Dermis blood vessel endothelial cell (primary cell): Measurements from ENCODE around the gene NABP1. TPM values are rescaled to one million over a fixed set of nuclear protein-coding genes. Genes with fewer than 3 reads are reported as not detected.

Experiments
- DNase-seq: peaks from one replicate; pipeline ENCODE4 v3.0.0; 2010
- total RNA-seq: library from RNA; depleted of rRNA; stranded (reverse); fragments of >200 nt; gene quantifications from 2 replicates; pipeline ENCODE4 v1.2.3, GENCODE V29; 2014

The NABP1 gene
- total RNA-seq, 1 donor from 2014 or later = 20.9 TPM

- peak; percentile 55 for DNase-seq
These were observed 26.8 kb upstream of the NABP1 start for GRCh38 chr2:191650896-191651773.

DNA sequence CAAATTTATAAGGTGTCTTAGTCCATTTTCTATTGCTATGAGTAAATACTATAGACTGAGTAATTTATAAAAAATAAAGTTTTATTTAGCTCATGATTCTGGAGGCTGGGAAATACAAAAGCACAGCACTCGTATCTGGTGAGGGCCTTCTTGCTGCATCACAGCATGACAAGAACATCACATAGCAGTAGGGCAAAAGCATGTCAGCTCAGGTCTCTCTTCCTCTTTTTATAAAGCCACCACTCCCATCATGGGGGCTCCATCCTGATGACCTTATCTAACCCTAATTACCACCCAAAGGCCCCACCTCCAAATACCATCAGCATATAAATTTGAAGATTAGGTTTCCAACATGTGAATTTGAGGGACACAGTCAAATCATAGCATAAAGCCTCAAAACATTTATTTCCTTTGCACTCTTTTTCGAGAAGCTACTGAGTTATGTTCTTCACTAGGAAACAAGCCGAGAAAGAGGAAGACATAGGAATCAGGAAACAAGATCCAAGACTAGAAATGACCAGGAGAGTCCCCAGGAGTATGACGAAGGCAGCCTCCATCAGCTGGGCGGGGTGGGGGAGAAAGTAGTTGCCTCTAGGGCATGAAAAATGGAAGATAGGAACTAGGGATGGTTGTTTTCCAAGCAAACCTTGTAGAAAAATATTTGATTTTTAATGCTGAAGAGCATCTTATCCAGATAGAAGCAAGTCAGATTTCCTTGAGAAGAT, 24.1 kb upstream of the NABP1 start:
- no peak for DNase-seq

DNA sequence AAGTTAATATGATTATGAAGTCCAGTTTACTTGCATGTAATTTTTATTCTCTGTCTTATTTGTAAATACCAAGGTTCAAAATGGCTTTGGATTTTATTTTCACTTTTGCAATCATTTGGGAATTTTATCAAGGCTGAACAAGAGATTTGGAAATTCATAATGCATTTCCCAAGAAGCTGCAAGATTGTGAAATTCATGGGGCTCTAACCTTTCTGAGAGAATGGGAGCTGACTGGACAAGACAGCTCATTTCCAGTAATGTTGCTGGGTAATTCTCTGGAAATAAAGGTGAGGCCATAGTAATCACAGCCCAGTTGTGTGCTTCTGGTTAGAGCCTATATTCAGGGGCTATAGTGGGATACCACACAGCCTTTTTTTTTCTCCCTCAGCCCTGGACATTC, 21.5 kb upstream of the NABP1 start:
- DNase-seq = no peak

- no peak for DNase-seq
These were observed 21.1 kb upstream of the NABP1 start for GRCh38 chr2:191656792-191657191.

GRCh38 chr2:191657977-191658376, 20.0 kb upstream of the NABP1 start:
- DNase-seq = peak; percentile 92

- no peak for DNase-seq
These were observed 18.7 kb upstream of the NABP1 start for GRCh38 chr2:191659198-191659597.

DNA sequence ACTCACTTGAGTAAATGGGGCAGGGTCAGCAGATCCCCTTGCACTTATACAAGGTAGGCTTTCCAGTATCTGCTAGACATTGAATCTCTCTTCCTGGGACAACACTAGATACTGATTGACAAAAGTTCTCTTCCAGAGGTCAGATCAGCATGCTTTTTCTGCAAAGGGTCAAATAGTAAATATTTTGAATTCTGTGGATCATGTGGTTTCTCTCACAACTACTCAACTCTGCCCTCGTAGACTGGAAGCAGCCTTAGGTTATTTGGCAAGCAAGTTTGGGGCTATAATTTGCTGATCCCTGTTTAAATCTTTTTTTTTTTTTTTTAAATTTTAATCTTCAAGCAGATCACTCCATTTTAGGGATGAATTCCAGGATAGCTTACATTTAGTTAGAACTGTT, 17.4 kb upstream of the NABP1 start:
- DNase-seq = no peak

- no peak for DNase-seq
These were observed 16.6 kb upstream of the NABP1 start for GRCh38 chr2:191661097-191661924.

DNA sequence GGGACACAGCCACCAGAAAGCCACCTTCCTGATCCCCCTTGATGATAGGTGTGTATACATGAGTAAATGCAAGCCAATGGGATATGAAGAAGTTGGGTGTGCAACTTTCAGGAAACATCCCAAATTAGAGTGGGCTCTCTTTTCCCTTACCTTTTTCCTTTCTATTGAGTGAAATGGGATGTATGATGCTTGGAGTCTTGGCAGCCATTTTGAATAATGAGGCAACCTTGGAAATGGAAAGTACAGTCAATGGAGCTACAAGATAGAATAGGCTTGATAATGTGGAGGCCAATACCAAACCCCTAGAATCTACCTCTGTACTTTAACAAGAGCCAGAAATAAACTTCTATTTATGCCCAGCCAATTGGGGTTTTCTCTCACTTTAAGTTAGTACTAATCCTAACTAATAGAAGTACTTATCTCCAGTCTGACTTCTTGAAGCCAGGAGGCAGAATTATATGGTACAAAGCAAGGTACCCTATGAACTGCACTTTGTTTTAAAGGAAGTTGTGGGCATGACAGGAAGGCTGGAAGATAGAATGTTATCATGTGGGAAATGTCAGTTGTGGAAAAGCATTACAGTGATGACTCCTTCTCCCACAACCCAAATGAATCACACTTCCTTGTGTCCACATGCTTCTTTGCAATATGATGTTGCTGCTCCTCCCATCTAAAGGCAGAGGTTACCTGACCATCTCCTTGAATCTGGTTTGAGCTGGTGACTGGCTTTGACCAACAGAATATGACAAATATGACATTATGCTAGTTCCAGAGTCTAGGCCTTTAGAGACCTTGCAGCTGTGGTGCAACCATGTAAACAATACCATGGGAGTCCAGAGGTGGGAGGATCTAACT, 12.9 kb upstream of the NABP1 start:
- peak; percentile 45 for DNase-seq

DNA sequence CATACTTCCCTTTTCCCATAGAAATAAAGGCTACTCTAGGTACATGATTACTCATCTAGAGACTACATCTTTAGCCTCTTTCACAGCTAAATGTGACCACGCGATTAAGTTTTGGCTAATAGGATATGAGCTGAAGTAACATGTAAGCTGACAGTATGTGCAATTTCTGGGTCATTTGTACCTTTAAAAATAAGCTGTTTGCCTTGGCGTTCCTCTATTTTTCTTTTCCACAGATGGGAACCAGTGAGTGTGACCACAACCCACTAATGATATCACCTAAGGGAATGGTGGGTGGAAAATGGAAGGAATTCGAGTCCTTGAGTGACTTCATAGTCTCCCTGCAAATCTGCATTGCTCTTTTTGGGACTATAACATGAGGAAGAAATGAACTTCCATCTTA, 11.7 kb upstream of the NABP1 start:
- no peak for DNase-seq

DNA sequence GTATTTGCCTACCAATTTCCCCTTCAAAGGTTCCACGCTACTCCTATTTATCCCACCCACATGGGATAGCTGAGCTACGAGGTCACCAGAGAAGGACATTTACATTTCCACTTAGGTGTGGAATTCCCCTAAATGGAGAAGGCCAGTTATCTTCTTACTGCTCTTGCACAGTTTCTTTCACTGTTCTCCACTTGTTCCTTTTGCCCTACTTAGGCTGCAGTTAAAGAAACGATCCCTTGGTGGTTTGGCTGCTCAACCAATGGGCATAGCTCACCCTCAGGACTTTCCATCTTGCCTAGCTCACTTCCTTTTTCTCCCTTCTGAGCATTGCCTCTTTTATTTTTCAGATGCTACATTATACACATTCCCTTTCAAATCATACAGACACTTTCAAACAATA, 11.2 kb upstream of the NABP1 start:
- no peak for DNase-seq

DNA sequence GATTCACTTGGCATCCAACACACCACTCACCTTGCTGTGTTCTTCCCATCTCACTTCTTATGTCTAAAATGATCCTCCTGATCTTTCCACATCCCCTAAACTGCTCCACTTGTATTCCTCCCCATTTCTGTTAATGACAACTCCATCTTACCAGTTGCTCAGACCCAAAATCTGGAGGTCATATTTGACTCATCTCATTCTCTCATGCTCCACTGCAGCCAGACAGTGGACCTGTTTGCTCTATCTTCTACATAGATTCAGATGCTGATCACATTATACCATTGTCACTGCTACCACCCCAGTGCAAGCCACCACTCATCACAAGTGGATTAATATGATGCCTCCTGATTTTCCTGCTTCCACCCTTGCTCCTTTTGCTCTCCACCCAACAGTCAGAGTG, 7.9 kb upstream of the NABP1 start:
- DNase-seq = no peak

GRCh38 chr2:191670787-191671186, 7.1 kb upstream of the NABP1 start:
- no peak for DNase-seq

- peak; percentile 72 for DNase-seq
These were observed 1.9 kb upstream of the NABP1 start for GRCh38 chr2:191675807-191676721.

DNA sequence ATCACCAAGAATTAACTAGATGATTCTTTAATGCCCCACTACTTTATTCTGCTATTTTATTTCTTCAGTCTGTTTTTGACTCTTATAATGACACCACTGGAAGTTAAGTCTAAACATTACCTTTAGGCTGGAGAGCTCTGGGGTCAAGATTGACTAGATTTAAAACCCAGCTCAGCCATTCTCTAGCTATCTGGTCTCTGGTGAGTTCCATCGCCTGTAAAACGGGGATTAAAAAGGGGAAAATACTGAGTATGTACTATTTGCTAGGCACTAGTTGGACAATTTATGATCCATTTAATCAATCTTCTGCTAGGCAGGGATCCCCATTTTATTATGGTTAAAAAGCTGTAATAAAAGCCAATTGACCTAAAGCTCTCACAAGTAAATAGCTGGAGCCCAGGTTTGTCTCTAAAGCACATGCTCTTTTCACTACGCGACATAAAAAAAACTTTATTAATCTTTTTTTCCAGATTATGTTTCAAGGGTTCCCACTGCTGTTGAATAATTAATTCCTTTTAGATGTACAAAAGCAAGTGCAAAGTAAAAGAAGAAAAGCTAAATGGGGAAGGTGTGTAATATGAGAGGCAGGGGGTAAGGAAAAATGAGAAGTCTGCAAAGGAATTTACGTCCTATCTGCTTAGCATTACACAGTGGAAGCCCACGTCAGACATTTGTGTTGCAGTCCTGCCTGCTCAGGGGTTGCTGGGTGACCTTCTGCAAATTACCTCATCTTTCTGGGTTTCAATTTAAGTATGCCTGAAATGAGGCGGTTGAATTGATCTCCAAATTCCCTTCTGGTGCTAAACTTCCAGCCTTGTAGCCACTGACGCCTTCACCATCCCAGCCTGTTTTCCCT, 918 bp upstream of the NABP1 start:
- DNase-seq = peak; percentile 82

DNA sequence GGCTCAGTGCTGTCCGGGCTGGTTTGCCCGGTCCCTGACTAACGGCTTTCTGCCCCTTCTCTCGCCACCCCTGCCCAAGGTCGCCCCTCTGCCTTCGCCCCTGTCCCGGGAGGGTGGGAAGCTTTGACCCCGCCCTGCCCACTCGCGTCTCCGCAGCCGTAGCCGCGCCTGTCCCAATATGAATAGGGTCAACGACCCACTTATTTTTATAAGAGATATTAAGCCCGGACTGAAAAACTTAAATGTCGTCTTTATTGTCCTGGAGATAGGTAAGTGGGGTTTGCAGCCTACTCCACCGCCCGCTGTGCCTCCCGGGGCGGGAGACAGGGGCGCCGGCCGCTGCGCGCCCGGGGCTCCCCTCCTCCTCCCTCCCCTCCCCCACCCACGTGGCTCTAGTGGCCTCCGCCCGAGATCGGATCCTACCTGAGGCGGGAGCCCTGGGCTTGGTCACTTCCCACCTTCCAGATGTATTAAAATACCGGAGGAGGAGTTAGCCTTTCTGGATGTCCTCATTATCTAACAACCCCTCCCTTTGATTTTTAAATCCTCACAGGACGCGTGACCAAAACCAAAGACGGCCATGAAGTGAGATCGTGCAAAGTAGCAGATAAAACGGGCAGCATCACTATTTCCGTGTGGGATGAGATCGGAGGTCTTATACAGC, 633 bp downstream of the NABP1 start:
- DNase-seq = peak; percentile 60

- peak; percentile 85 for DNase-seq
These were observed 2.1 kb downstream of the NABP1 start for GRCh38 chr2:191679818-191680600.

- no peak for DNase-seq
These were observed 2.7 kb downstream of the NABP1 start for GRCh38 chr2:191680639-191681038.

DNA sequence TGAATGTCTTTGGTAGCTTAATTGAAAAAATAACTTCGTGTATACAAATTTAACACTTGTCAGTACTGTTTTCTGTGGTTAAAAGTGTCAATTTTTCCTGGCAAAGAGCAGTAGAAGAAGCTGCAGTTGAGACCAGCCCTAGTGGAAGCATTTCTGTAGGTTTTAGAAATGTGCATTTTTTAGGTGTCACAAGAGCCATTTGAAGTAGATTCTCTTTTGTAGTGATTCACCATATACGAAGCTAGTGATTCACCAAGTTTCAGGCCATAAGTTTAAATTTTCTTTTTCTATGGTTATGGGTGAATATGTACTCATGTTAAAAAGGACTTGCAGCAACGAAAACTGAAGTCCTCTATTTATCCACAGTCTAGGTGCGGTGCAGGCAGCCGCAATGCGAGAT, 4.2 kb downstream of the NABP1 start:
- no peak for DNase-seq
